MM.1S (cell line): ENCODE data around the gene MYOF.

Source experiments
- DNase-seq: peaks from one replicate; pipeline ENCODE4 v3.0.0-alpha.2; 2015
- H2AFZ ChIP-seq: fragments of 300-600 bp; sonication (generic); 2 replicates; pipeline ENCODE4 v1.6.0; 2016; ENCODE audit warnings: antibody characterized with exemption, low read length
- H3F3A ChIP-seq: fragments of 300-600 bp; sonication (generic); 2 replicates; pipeline ENCODE4 v1.6.1; 2016; ENCODE audit warnings: mild to moderate bottlenecking, antibody characterized with exemption, low read length, moderate library complexity, mixed read lengths; ENCODE audit not compliant: insufficient read depth
- H3K27ac ChIP-seq: fragments of 300-600 bp; sonication (generic); 2 replicates; pipeline ENCODE4 v1.5.1; 2016; ENCODE audit warnings: mild to moderate bottlenecking, low read length
- H3K27me3 ChIP-seq: fragments of 300-600 bp; sonication (generic); replicated peaks from 2 replicates; pipeline ENCODE4 v1.6.0; 2016; ENCODE audit warnings: low read length; ENCODE audit not compliant: insufficient read depth
- H3K36me3 ChIP-seq: fragments of 300-600 bp; sonication (generic); replicated peaks from 2 replicates; pipeline ENCODE4 v1.6.1; 2016; ENCODE audit warnings: mild to moderate bottlenecking, low read length, mixed read lengths; ENCODE audit not compliant: insufficient read depth
- H3K4me1 ChIP-seq: fragments of 300-600 bp; sonication (generic); 2 replicates; pipeline ENCODE4 v1.6.1; 2016; ENCODE audit warnings: low read length, mixed read lengths
- H3K4me2 ChIP-seq: fragments of 300-600 bp; sonication (generic); 2 replicates; pipeline ENCODE4 v1.6.0; 2016; ENCODE audit warnings: low read depth, low read length
- H3K4me3 ChIP-seq: fragments of 300-600 bp; sonication (generic); 2 replicates; pipeline ENCODE4 v1.5.1; 2016; ENCODE audit warnings: low read length, mixed read lengths
- H3K79me2 ChIP-seq: fragments of 300-600 bp; sonication (generic); 2 replicates; pipeline ENCODE4 v1.6.1; 2016; ENCODE audit warnings: mixed run types, low read length, mixed read lengths
- H3K9ac ChIP-seq: fragments of 300-600 bp; sonication (generic); 2 replicates; pipeline ENCODE4 v1.6.1; 2016; ENCODE audit warnings: low read length, mixed read lengths
- H3K9me2 ChIP-seq: fragments of 300-600 bp; sonication (generic); replicated peaks from 2 replicates; pipeline ENCODE4 v1.6.1; 2016; ENCODE audit warnings: mild to moderate bottlenecking, low read length, mixed read lengths; ENCODE audit not compliant: insufficient read depth
- H3K9me3 ChIP-seq: fragments of 300-600 bp; sonication (generic); replicated peaks from 2 replicates; pipeline ENCODE4 v1.6.1; 2016; ENCODE audit warnings: mild to moderate bottlenecking, low read length, mixed read lengths; ENCODE audit not compliant: insufficient read depth
- H4K20me1 ChIP-seq: fragments of 300-600 bp; sonication (generic); 2 replicates; pipeline ENCODE4 v1.6.1; 2016; ENCODE audit warnings: mild to moderate bottlenecking, low read length, moderate library complexity, mixed read lengths; ENCODE audit not compliant: insufficient read depth
- EZH2 ChIP-seq: fragments of 300-600 bp; sonication (generic); optimal IDR thresholded peaks from 2 replicates; pipeline ENCODE3; 2017; ENCODE audit warnings: low read depth, mild to moderate bottlenecking, antibody characterized with exemption, low read length, mixed read lengths
- EZH2phosphoT487 ChIP-seq: fragments of 300-600 bp; sonication (generic); IDR thresholded peaks from 2 replicates; pipeline ENCODE4 v1.6.1; 2018; ENCODE audit warnings: antibody characterized with exemption, low read length
- TF ChIP-seq, protein P1 (sequence below): fragments of 300-600 bp; sonication (generic); IDR thresholded peaks from 2 replicates; pipeline ENCODE4 v1.5.1; 2016; ENCODE audit warnings: antibody characterized with exemption, low read length, mixed read lengths

The MYOF gene

GRCh38 chr10:93357680-93358079 is 124.5 kb downstream of the MYOF start:
- Histone ChIP-seq H4K20me1 (no peaks in the 10 kb centered on the region), H3K27ac (no peak overlapping the region), H3K9me2 (no peaks in the 10 kb centered on the region), H2AFZ (no peak overlapping the region), H3K4me1 (no peaks in the 10 kb centered on the region), H3K27me3 (no peaks in the 10 kb centered on the region), H3K4me3 (no peak overlapping the region), H3F3A (no peaks in the 10 kb centered on the region), H3K79me2 (no peaks in the 10 kb centered on the region), H3K9me3 (no peaks in the 10 kb centered on the region), H3K9ac (no peak overlapping the region), H3K36me3 (no peaks in the 10 kb centered on the region), H3K4me2 (no peak overlapping the region)
- DNase-seq = peak; percentile 51
- TF ChIP-seq, protein P1, sequence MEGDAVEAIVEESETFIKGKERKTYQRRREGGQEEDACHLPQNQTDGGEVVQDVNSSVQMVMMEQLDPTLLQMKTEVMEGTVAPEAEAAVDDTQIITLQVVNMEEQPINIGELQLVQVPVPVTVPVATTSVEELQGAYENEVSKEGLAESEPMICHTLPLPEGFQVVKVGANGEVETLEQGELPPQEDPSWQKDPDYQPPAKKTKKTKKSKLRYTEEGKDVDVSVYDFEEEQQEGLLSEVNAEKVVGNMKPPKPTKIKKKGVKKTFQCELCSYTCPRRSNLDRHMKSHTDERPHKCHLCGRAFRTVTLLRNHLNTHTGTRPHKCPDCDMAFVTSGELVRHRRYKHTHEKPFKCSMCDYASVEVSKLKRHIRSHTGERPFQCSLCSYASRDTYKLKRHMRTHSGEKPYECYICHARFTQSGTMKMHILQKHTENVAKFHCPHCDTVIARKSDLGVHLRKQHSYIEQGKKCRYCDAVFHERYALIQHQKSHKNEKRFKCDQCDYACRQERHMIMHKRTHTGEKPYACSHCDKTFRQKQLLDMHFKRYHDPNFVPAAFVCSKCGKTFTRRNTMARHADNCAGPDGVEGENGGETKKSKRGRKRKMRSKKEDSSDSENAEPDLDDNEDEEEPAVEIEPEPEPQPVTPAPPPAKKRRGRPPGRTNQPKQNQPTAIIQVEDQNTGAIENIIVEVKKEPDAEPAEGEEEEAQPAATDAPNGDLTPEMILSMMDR = peak; percentile 68
- no peak for TF ChIP-seq EZH2

DNA sequence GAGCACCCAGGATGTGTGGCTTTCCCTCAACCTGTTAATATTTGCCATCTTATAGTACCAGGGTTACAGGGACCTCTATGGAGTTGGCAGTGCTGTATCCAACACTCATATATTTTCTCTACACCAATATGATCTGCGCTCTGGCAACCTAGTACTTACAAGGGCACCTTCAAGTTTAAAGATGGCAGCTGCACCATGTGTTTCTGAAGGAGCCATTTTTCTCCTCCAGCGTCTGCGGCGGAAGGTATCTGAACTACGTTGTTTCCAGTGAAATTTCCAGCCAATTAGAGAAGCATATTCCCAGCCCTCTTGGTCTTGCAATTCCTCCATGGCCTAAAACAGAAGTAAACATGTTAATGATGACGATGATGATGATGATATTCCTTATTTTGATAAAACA is 125.6 kb downstream of the MYOF start:
- no peak overlapping the region for H2AFZ ChIP-seq
- H3K79me2 ChIP-seq = no peaks in the 10 kb centered on the region
- no peaks in the 10 kb centered on the region for H3K27me3 ChIP-seq
- H3K9ac ChIP-seq = no peak overlapping the region
- H3K4me3 ChIP-seq = no peak overlapping the region
- TF ChIP-seq, protein P1 = no peak
- no peak for TF ChIP-seq EZH2
- TF ChIP-seq EZH2phosphoT487 = no peak
- no peak overlapping the region for H3K4me2 ChIP-seq
- H3K36me3 ChIP-seq = no peaks in the 10 kb centered on the region
- no peaks in the 10 kb centered on the region for H3K9me3 ChIP-seq
- no peaks in the 10 kb centered on the region for H3F3A ChIP-seq
- no peak for DNase-seq
- no peaks in the 10 kb centered on the region for H3K4me1 ChIP-seq
- no peaks in the 10 kb centered on the region for H3K9me2 ChIP-seq
- H4K20me1 ChIP-seq = no peaks in the 10 kb centered on the region
- no peak overlapping the region for H3K27ac ChIP-seq

GRCh38 chr10:93352638-93353383 is 129.3 kb downstream of the MYOF start:
- Histone ChIP-seq H3K9me3 (no peaks in the 10 kb centered on the region), H3K36me3 (no peaks in the 10 kb centered on the region), H3K9ac (no peak overlapping the region), H4K20me1 (no peaks in the 10 kb centered on the region), H3K27me3 (no peaks in the 10 kb centered on the region), H2AFZ (no peak overlapping the region), H3K79me2 (no peaks in the 10 kb centered on the region), H3F3A (no peaks in the 10 kb centered on the region), H3K27ac (no peak overlapping the region), H3K9me2 (no peaks in the 10 kb centered on the region), H3K4me1 (0 out of 2 replicates have a peak, but pooled peaks cover 2% of the 10 kb centered on the region), H3K4me2 (no peak overlapping the region), H3K4me3 (no peak overlapping the region)
- DNase-seq = peak; percentile 65
- TF ChIP-seq, protein P1 = peak; percentile 72
- no peak for TF ChIP-seq EZH2
